ENCODE data around the gene RAB34.

- TF ChIP-seq CTCF (conservative IDR thresholded peaks at IDR 0.05; ENCODE audit: low read length) (peak; percentile 85), EZH2phosphoT487 (IDR thresholded peaks at IDR 0.05; ENCODE audit: borderline replicate concordance, low read depth, low read length) (no peak)
Measured at GRCh38 chr17:28675980-28676379, 41.7 kb downstream of the RAB34 start.
